Esophagus muscularis mucosa (tissue), 4 donors: ENCODE data around the gene CPT1A.

Experiments used
- CTCF ChIP-seq, 3 experiments: fragments of 200-600 bp in 2 of 3; fragments of 450-650 bp in 1 of 3; sonication (generic) in 2 of 3; IDR thresholded peaks; one replicate each; pipeline ENCODE4 v1.5.1; 2017 to 2019; ENCODE audit warnings: antibody characterized with exemption in 3 of 3, mild to moderate bottlenecking in 2 of 3, moderate library complexity in 1 of 3
- EP300 ChIP-seq: sonication (generic); formaldehyde crosslinking; IDR thresholded peaks from one replicate; pipeline ENCODE4 v1.6.1; 2017; ENCODE audit warnings: antibody characterized with exemption
- POLR2A ChIP-seq: fragments of 450-650 bp; IDR thresholded peaks from one replicate; pipeline ENCODE4 v1.6.1; 2017; ENCODE audit warnings: antibody characterized with exemption, moderate library complexity, mild to moderate bottlenecking, low read depth
- POLR2AphosphoS5 ChIP-seq, 2 donors: sonication (generic); formaldehyde crosslinking; IDR thresholded peaks; one replicate each; pipeline ENCODE4 v1.6.1; 2017; ENCODE audit warnings: antibody characterized with exemption in 2 of 2

GRCh38 chr11:68831124-68831523 lies 10.6 kb downstream of the CPT1A start:
- TF ChIP-seq POLR2AphosphoS5 (IDR thresholded peaks at IDR 0.05) = no peak
- no peak for TF ChIP-seq CTCF (IDR thresholded peaks at IDR 0.05)
- TF ChIP-seq POLR2A = no peak
- no peak for TF ChIP-seq EP300
